ENCODE data around the gene BBX. TPM values are rescaled to one million over a fixed set of nuclear protein-coding genes. Genes with fewer than 3 reads are reported as not detected.

BBX gene
- total RNA-seq, 1 experiment from 2014 or later, result 45.0 TPM

DNA sequence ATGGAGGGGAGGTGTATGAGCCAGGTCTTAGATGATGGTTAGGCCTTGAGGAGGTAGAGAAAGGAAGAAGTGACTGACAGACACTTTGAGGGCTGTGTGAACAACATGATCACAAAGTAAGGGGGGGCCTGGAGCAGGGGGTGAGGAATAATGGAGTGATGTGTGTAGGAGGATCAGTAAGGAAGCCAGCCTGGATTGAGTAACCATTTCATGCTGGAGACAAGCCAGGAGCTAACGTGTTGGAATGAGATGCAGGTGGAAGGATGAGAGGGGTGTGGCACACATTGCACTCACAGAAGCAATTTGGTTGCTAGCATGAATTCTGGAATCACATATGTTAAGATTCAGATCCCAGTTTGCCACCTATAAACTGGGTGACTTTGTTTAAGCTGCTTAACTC, 65.5 kb downstream of the BBX start (continued):
- TF ChIP-seq STAT6 (CRISPR knock-in tag; conservative IDR thresholded peaks at IDR 0.05; ENCODE audit: low read depth), result no peak

DNA sequence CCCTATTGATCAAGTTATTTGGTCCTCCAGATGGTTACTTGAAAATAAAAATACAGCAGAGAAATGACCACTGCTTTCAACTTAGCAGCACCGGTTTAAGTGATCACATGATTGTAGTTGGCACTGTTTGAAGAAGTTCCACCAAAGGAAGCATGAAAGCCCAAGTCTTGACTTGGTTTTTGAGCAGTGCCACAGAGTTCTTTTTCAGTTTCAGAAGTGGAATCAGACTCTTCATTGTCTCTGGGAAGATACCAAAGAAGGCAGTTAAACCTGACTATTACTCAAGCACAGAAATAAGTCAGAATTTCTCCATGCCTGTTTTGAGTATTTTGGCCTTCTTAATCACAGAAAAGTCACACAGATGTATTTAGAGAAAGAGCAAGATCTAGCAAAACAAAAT, 66.7 kb downstream of the BBX start:
- TF ChIP-seq NFATC4 (CRISPR knock-in tag; IDR thresholded peaks at IDR 0.05) (no peak), PRRX2 (CRISPR knock-in tag; IDR thresholded peaks at IDR 0.05) (no peak), ZNF232 (CRISPR knock-in tag; IDR thresholded peaks at IDR 0.05) (no peak), GRHL2 (CRISPR knock-in tag; IDR thresholded peaks at IDR 0.05; ENCODE audit: insufficient replicate concordance, severe bottlenecking) (no peak), HMGA2 (CRISPR knock-in tag; IDR thresholded peaks at IDR 0.05) (no peak), ZNF425 (CRISPR knock-in tag; conservative IDR thresholded peaks at IDR 0.05) (no peak), GTF2I (CRISPR knock-in tag; conservative IDR thresholded peaks at IDR 0.05) (no peak), ZBTB43 (CRISPR knock-in tag; IDR thresholded peaks at IDR 0.05) (no peak), KAT7 (CRISPR knock-in tag; IDR thresholded peaks at IDR 0.05; ENCODE audit: borderline replicate concordance) (no peak)
- TF ChIP-seq, protein P1, sequence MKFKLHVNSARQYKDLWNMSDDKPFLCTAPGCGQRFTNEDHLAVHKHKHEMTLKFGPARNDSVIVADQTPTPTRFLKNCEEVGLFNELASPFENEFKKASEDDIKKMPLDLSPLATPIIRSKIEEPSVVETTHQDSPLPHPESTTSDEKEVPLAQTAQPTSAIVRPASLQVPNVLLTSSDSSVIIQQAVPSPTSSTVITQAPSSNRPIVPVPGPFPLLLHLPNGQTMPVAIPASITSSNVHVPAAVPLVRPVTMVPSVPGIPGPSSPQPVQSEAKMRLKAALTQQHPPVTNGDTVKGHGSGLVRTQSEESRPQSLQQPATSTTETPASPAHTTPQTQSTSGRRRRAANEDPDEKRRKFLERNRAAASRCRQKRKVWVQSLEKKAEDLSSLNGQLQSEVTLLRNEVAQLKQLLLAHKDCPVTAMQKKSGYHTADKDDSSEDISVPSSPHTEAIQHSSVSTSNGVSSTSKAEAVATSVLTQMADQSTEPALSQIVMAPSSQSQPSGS (CRISPR knock-in tag; IDR thresholded peaks at IDR 0.05; ENCODE audit: borderline replicate concordance, low read depth), result no peak
- TF ChIP-seq, protein P2, sequence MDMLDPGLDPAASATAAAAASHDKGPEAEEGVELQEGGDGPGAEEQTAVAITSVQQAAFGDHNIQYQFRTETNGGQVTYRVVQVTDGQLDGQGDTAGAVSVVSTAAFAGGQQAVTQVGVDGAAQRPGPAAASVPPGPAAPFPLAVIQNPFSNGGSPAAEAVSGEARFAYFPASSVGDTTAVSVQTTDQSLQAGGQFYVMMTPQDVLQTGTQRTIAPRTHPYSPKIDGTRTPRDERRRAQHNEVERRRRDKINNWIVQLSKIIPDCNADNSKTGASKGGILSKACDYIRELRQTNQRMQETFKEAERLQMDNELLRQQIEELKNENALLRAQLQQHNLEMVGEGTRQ (CRISPR knock-in tag; IDR thresholded peaks at IDR 0.05), result no peak

GRCh38 chr3:107590786-107591185, 68.0 kb downstream of the BBX start:
- no peaks in the 10 kb centered on the region for H3K27me3 Mint-ChIP-seq (ENCODE audit: low read depth)
- H3K36me3 Mint-ChIP-seq, result no peaks in the 10 kb centered on the region
- no peak for DNase-seq (ENCODE audit: low spot score)
- TF ChIP-seq SMAD4 (CRISPR knock-in tag; IDR thresholded peaks at IDR 0.05) (no peak), EMX1 (CRISPR knock-in tag; IDR thresholded peaks at IDR 0.05) (no peak), MYBL2 (CRISPR knock-in tag; IDR thresholded peaks at IDR 0.05) (no peak), CBFB (CRISPR knock-in tag; IDR thresholded peaks at IDR 0.05; ENCODE audit: low read depth) (no peak), CREM (CRISPR knock-in tag; IDR thresholded peaks at IDR 0.05) (no peak)
- no peaks in the 10 kb centered on the region for H3K9me3 Mint-ChIP-seq
- no peak overlapping the region for H3K4me3 Mint-ChIP-seq
- ChIA-PET POLR2A (no interaction called here), CTCF (interaction anchor here (1.0 to 1.7 kb wide), 3 partner anchors 85 to 171 kb away, joined by 3 to 4 read pairs (median 4); no protein-coding TSS in a partner anchor)
- ATAC-seq, result no peak
- peaks cover 35% of the 10 kb centered on the region for H3K4me1 Mint-ChIP-seq
- H3K27ac Mint-ChIP-seq, result no peak overlapping the region

More for the DNA sequence above, 66.7 kb downstream of the BBX start:
- POLR2A ChIA-PET, result no interaction called here
- CTCF ChIA-PET, result interaction anchor here (1.7 kb wide), 1 partner anchor 160 kb away, joined by 4 read pairs; no protein-coding TSS in a partner anchor
- DNase-seq (ENCODE audit: low spot score) (no peak), ATAC-seq (no peak)
- H3K9me3 Mint-ChIP-seq, result no peaks in the 10 kb centered on the region
- H3K4me3 Mint-ChIP-seq, result no peak overlapping the region
- no peaks in the 10 kb centered on the region; the same call in 1 of the 2 replicates for H3K36me3 Mint-ChIP-seq
- H3K27me3 Mint-ChIP-seq (ENCODE audit: low read depth), result no peaks in the 10 kb centered on the region
- peaks cover 23% of the 10 kb centered on the region for H3K4me1 Mint-ChIP-seq
- no peak overlapping the region for H3K27ac Mint-ChIP-seq

All from WTC11 (cell line).